ENCODE results near the gene L3MBTL1. TPM values are rescaled to one million over a fixed set of nuclear protein-coding genes. Genes with fewer than 3 reads are reported as not detected.

The L3MBTL1 gene
- polyA plus RNA-seq, 1 donor (not counting 4 experiments of a cell fraction or from before 2014, with no cell fraction given) = 5.0 TPM

GRCh38 chr20:43506238-43506637 lies 1.3 kb upstream of the L3MBTL1 start:
- no peak for FAIRE-seq

DNA sequence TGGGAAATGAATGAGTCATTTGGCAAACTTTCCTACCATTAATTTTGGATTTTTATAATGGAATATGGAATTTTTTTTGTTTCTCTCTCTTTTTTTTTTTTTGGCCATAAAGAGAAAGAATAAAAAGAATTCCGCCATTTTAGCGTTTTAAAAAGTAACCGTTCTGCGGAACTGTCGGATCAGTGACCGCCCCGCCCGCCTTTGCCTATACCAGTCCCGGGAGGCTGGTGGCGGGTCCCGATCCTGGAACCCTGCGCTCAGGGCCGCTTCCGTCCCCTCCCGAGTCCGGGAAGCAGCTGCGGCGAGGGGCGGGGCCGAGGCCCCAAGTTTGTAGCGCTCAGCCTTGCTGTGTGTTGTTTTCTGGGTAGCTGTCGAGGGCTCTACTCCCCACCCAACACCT lies 609 bp downstream of the L3MBTL1 start:
- H3K4me2 ChIP-seq (ENCODE audit: control insufficient read depth, extremely low read depth, insufficient read depth, low read depth, low read length) = peak overlapping the region; percentile 62
- no peaks in the 10 kb centered on the region for H3K4me1 ChIP-seq (ENCODE audit: control insufficient read depth, extremely low read depth, insufficient read depth, low read length)
- H3K9me1 ChIP-seq (ENCODE audit: control insufficient read depth, extremely low read depth, insufficient read depth, low read length) = no peaks in the 10 kb centered on the region
- H3K27me3 ChIP-seq (ENCODE audit: control insufficient read depth, extremely low read depth, insufficient read depth, low read length) = peaks cover 7% of the 10 kb centered on the region
- H3K9me3 ChIP-seq (ENCODE audit: control insufficient read depth, low read depth, low read length) = no peaks in the 10 kb centered on the region
- H2AFZ ChIP-seq (ENCODE audit: control insufficient read depth, low read length) = peak overlapping the region; percentile 83
- dilution Hi-C loops (cut with MboI; ENCODE audit: extremely low pct_ligation_motif_present, low sequenced_read_pairs) = no loop called here
- TF ChIP-seq EZH2 (IDR thresholded peaks at IDR 0.05; ENCODE audit: low read length) = no peak
- TF ChIP-seq, protein P1, sequence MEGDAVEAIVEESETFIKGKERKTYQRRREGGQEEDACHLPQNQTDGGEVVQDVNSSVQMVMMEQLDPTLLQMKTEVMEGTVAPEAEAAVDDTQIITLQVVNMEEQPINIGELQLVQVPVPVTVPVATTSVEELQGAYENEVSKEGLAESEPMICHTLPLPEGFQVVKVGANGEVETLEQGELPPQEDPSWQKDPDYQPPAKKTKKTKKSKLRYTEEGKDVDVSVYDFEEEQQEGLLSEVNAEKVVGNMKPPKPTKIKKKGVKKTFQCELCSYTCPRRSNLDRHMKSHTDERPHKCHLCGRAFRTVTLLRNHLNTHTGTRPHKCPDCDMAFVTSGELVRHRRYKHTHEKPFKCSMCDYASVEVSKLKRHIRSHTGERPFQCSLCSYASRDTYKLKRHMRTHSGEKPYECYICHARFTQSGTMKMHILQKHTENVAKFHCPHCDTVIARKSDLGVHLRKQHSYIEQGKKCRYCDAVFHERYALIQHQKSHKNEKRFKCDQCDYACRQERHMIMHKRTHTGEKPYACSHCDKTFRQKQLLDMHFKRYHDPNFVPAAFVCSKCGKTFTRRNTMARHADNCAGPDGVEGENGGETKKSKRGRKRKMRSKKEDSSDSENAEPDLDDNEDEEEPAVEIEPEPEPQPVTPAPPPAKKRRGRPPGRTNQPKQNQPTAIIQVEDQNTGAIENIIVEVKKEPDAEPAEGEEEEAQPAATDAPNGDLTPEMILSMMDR (optimal IDR thresholded peaks at IDR 0.05 in 1 of 3, IDR thresholded peaks at IDR 0.05 in 1 of 3, conservative IDR thresholded peaks at IDR 0.05 in 1 of 3; ENCODE audit: extremely low read depth in 1 of 3, insufficient read depth in 2 of 3, low read length in 3 of 3) = no peak
- peak overlapping the region; percentile 53 for H3K9ac ChIP-seq (ENCODE audit: control insufficient read depth, extremely low read depth, insufficient read depth, low read length)
- peak overlapping the region; percentile 60 to 89 (median 65) for H3K4me3 ChIP-seq (ENCODE audit: control insufficient read depth in 2 of 3, extremely low read depth in 1 of 3, insufficient read depth in 2 of 3, low read depth in 1 of 3, low read length in 3 of 3)
- no peaks in the 10 kb centered on the region for H3K36me3 ChIP-seq (ENCODE audit: control insufficient read depth in 2 of 2, extremely low read depth in 1 of 2, insufficient read depth in 2 of 2, low read length in 2 of 2)
- no peaks in the 10 kb centered on the region for H3K79me2 ChIP-seq (ENCODE audit: control insufficient read depth, insufficient read depth, low read length)
- no peaks in the 10 kb centered on the region for H4K20me1 ChIP-seq (ENCODE audit: control insufficient read depth, extremely low read depth, insufficient read depth, low read length)
- FAIRE-seq = no peak
- no peak for DNase-seq (ENCODE audit: low read depth, low spot score)
- no peak overlapping the region for H3K27ac ChIP-seq (ENCODE audit: control insufficient read depth, insufficient read depth, low read length)

More at GRCh38 chr20:43506238-43506637, 1.3 kb upstream of the L3MBTL1 start:
- no peaks in the 10 kb centered on the region for H3K36me3 ChIP-seq (ENCODE audit: control insufficient read depth in 2 of 2, extremely low read depth in 1 of 2, insufficient read depth in 2 of 2, low read length in 2 of 2)
- H3K9me1 ChIP-seq (ENCODE audit: control insufficient read depth, extremely low read depth, insufficient read depth, low read length) = no peaks in the 10 kb centered on the region
- no peak overlapping the region for H3K9ac ChIP-seq (ENCODE audit: control insufficient read depth, extremely low read depth, insufficient read depth, low read length)
- no peak for DNase-seq (ENCODE audit: low read depth, low spot score)
- no peaks in the 10 kb centered on the region for H3K4me1 ChIP-seq (ENCODE audit: control insufficient read depth, extremely low read depth, insufficient read depth, low read length)
- dilution Hi-C loops (cut with MboI; ENCODE audit: extremely low pct_ligation_motif_present, low sequenced_read_pairs) = no loop called here
- TF ChIP-seq EZH2 (IDR thresholded peaks at IDR 0.05; ENCODE audit: low read length) = no peak
- TF ChIP-seq, protein P1 (optimal IDR thresholded peaks at IDR 0.05 in 1 of 3, IDR thresholded peaks at IDR 0.05 in 1 of 3, conservative IDR thresholded peaks at IDR 0.05 in 1 of 3; ENCODE audit: extremely low read depth in 1 of 3, insufficient read depth in 2 of 3, low read length in 3 of 3) = no peak
- H3K4me3 ChIP-seq (ENCODE audit: control insufficient read depth in 2 of 3, extremely low read depth in 1 of 3, insufficient read depth in 2 of 3, low read depth in 1 of 3, low read length in 3 of 3) = no peak overlapping the region
- H3K9me3 ChIP-seq (ENCODE audit: control insufficient read depth, low read depth, low read length) = no peaks in the 10 kb centered on the region
- H3K27me3 ChIP-seq (ENCODE audit: control insufficient read depth, extremely low read depth, insufficient read depth, low read length) = peaks cover 7% of the 10 kb centered on the region
- H2AFZ ChIP-seq (ENCODE audit: control insufficient read depth, low read length) = no peak overlapping the region
- H3K79me2 ChIP-seq (ENCODE audit: control insufficient read depth, insufficient read depth, low read length) = no peaks in the 10 kb centered on the region
- no peak overlapping the region for H3K4me2 ChIP-seq (ENCODE audit: control insufficient read depth, extremely low read depth, insufficient read depth, low read depth, low read length)
- H3K27ac ChIP-seq (ENCODE audit: control insufficient read depth, insufficient read depth, low read length) = no peak overlapping the region
- H4K20me1 ChIP-seq (ENCODE audit: control insufficient read depth, extremely low read depth, insufficient read depth, low read length) = no peaks in the 10 kb centered on the region

All from keratinocyte (primary cell).